GM18951 (cell line): ENCODE measurements around the gene EID3.
"Not testable (repeated sequence)": the region's sequence is repeated elsewhere in the genome, so short reads cannot be mapped to it uniquely, and the experiment has no call there.

ENCODE experiments used
- POLR2A ChIP-seq: IDR thresholded peaks from 4 replicates; pipeline ENCODE4 v1.6.1; 2011; ENCODE audit warnings: mild to moderate bottlenecking; ENCODE audit not compliant: insufficient read length, insufficient read depth; ENCODE audit errors: extremely low read depth
- in situ Hi-C: fragments of 300-500 bp; cut with MboI; formaldehyde crosslinking; loops from one replicate; pipeline ENCODE4 v1.12.0; 2022; ENCODE audit warnings: low sequenced_read_pairs, mixed read lengths, inconsistent platforms; ENCODE audit not compliant: unreplicated experiment

EID3 gene

GRCh38 chr12:104312202-104312601 lies 8.7 kb downstream of the EID3 start:
- TF ChIP-seq POLR2A, result no peak
- in situ Hi-C loops, result no loop called here

DNA sequence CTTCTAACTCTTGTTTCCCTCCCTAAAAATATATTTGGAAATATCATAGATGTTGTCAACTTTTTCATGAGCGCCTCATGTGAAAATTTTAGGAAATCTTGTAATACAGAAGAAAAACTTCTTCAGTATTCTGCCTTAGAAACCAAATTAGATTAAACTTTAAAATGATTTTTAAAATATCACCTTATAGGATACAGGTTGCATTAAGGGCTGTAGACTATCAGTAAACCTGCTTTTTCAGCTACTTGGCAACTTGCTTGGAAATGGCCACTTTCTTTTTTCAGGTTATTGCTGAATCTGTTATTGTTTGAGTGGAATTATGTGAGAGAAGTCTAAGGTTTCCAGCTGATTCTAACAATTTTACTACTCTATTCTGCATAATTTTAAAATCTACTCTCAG lies 9.1 kb downstream of the EID3 start:
- in situ Hi-C loops, result no loop called here
- TF ChIP-seq POLR2A, result no peak

DNA sequence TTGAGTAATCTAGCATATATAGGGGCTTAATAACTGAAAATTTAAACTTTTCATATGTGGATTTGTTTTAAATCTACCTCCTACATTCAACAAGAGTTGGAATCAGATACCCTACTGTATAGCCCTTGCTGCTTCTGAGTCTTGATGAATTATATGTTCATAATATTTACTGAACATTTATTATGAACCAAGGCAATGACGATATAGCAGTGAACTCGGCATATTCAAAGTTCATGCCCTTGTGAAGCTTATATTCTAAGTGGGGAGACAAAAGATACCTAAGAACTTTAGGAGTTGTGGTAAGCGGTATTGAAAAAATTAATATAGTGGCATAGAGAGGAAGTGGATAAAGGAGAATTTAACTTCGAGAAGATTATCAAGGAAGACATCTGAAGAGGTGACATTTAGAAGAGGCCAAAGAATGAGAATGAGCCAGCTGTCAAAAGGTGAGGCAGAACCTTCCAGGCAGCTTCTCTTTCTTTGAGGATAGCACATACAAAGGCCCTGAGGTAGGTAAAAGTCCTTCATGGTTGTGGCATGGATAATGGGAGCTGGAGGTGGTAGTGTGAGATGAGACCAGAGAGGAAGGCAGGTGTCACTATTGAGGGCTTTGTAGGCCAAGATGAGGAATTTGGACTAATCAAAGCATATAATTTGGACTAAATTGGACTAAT lies 10.2 kb downstream of the EID3 start:
- in situ Hi-C loops, result no loop called here
- no peak for TF ChIP-seq POLR2A

- in situ Hi-C loops, result no loop called here
- no peak for TF ChIP-seq POLR2A
Measured at GRCh38 chr12:104314242-104314614, 10.7 kb downstream of the EID3 start.

GRCh38 chr12:104315326-104316224 lies 12.0 kb downstream of the EID3 start:
- no peak for TF ChIP-seq POLR2A
- in situ Hi-C loops, result no loop called here

DNA sequence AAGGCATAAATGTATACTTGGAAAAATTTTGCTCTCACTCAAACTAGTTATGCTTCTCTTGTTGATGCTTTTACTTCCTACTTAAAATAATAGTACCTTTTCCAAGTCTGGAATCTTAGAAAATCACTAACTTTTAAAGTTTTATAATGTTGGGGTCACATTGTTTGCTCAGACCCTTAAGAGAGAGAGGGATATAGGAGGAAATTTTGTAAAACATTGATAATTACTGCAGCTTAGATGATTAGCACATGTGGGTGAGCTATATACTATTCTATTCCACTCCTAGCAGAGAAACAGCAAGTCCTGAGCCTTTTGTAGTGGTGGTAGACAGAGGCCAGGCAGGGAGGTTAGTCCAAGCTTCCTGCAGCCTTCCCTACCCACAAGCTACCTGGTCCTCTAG lies 13.4 kb downstream of the EID3 start:
- no peak for TF ChIP-seq POLR2A
- in situ Hi-C loops, result no loop called here

DNA sequence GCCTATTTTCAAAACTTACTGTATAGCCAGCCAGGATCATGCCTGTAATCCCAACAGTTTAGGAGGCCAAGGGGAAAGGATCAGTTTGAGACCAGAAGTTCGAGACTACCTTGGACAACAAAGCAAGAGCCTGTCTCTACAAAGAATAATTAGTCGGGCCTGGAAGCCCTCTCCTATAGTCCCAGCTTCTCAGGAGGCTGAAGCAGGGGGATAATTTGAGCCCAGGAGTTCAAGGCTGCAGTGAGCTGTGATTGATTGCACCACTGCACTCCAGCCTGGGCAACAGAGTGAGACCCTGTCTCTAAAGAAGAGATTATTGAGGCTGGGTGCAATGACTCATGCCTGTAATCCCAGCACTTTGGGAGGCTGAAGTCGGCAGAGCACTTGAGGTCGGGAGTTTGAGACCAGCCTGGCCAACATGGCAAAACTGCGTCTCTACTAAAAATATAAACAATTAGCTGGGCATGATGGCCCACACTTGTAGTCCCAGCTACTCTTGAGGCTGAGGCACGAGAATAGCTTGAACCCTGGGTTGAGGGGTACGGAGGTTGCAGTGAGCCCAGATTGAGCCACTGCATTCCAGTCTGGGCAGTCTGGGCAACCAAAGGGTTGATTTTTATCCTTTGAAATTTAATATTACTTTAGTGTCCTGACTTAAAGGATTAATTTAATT lies 14.1 kb downstream of the EID3 start:
- in situ Hi-C loops, result no loop called here
- no peak for TF ChIP-seq POLR2A

DNA sequence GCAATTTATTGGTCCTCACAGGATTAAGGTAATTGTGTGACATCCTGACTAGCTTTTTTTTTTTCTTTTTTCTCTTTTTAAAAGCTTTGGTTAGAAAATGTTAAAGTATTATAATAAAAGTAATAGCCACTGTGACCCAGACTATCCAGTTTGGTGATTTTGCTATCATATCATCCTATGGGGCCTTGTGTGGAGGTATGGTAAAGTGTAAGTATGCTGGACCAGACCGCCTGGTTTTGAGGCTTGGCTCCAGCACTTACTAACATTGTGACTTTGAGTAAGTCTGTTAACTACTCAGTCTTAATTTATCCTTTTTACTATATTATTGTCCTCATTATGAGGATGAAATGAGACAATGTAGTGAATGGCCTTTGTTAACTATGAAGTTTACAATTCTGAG lies 15.5 kb downstream of the EID3 start:
- in situ Hi-C loops, result no loop called here
- no peak for TF ChIP-seq POLR2A

DNA sequence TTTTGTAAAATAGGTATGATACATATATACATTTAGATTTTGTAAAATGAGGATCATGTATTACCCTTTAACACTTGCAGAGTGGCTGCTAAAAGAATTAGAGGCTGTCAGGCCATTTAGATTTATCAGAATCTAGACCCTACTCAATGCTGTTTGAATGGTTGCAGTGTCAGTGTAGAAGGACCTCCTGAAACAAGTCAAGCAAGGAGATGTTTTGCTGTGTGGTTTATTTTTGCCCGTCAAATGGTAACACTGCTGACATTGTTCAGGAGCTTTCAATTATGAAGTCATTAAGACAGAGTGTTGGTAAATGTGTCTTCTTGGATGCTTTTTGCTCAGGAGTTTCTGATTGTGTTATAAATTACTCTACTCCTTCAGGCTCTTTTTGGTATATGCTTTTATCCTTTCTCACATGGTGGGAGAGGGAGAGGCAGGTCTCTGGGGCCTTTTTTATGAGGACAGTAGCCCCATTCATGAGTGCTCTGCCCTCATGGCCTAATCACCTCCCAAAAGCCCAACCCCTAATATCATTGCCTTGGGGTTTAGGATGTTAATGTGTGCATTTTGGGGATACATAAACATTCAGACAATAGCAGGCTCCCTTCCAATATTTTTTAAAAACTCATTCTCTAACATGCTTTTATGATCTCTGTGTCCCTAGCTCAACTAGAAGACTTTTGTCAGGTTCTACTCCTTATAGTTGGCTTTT lies 16.5 kb downstream of the EID3 start:
- in situ Hi-C loops, result no loop called here

GRCh38 chr12:104320627-104321024 lies 17.1 kb downstream of the EID3 start:
- in situ Hi-C loops, result no loop called here
- TF ChIP-seq POLR2A, result no peak

More for the DNA sequence above, 16.5 kb downstream of the EID3 start:
- no peak for TF ChIP-seq POLR2A

DNA sequence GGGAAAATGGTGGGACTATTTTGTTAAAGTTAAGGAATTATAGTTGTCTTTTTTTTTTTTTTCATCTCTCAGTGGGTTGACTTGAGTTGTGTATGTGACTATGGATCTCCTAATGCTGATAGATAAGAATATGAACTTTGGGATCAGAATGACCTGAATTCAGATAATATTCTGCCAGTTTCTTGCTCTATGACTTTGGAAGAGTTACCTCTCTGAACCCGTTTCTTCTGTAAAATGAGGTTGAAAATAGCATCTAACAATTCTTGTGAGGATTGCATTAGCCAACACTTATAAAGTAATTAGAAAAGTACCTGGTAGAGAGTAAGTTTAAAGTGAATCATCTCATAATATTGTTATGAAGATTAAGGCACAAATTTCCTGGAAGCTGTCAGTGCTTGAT lies 18.4 kb downstream of the EID3 start:
- in situ Hi-C loops, result no loop called here
- no peak for TF ChIP-seq POLR2A

- in situ Hi-C loops, result not testable (repeated sequence)
Measured at GRCh38 chr12:104322533-104322932, 19.0 kb downstream of the EID3 start.

GRCh38 chr12:104323899-104324298 lies 20.4 kb downstream of the EID3 start:
- no peak for TF ChIP-seq POLR2A
- in situ Hi-C loops, result no loop called here

DNA sequence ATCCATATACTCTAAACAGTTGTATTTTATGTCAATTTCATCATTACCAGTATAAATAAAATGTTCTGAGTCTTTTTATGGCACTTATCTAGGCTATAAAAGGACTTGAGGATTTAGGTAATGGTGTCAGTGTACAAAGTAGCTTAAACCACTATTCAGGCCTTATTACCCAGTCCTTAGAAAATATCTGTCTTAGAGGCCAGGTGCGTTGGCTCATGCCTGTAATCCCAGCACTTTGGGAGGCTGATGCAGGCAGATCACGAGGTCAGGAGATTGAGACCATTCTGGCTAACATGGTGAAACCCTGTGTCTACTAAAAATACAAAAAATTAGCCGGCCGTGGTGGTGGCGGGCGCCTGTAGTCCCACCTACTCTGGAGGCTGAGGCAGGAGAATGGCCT lies 24.7 kb downstream of the EID3 start:
- in situ Hi-C loops, result not testable (repeated sequence)
